Erythroblast (primary cell): ENCODE data around the gene FOXF1.

Experiments used
- DNase-seq, 2 experiments: peaks; one replicate each; lab custom pipeline; 2025; lab: John Stamatoyannopoulos, UW
- GATA1 ChIP-seq: IDR thresholded peaks from 2 replicates; pipeline ENCODE4 v1.6.1; 2011; ENCODE audit warnings: low read depth, mild to moderate bottlenecking, control low read depth, low read length, moderate library complexity
- POLR2A ChIP-seq: IDR thresholded peaks from 2 replicates; pipeline ENCODE4 v1.6.1; 2011; ENCODE audit warnings: mild to moderate bottlenecking, low read length

FOXF1 gene

DNA sequence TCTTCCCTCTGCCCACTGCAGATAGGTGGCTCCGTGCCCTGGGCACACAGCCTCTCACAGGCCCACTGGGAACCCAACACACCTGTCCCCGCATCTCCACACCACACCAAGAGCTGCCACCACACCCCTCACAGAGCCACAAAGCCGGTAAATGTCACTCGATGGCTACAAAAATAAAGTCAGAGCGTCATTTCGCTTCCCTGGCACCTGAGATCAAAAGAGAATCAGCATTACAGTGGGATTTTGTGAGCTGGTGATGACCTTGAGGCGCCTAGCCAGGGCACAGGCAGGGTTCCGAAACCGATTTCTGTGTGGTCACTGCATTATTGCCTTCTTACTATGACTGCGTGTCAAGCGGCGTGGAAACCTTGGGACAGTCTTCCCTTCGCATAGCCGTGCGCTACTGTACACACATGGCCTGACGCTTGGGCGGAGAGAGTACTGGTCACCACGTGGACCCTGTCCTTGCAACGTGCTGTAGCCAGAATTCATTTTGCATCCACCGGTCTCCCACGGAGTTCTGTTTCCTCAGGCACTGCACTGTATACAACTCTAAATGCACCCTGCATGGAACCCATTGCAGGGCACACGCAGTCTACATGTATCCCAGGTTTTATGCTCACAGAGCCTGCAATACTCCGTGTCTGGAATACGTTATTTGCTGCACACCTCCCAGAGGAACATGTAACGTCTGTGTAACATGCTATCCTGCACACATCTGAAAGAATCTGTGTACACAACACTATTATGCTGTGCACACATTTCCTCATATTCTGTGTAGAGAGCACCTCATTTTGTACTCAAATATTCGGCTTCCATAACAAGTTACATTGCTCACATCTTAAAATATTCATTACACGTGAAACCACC lies 5.8 kb upstream of the FOXF1 start:
- TF ChIP-seq GATA1 (no peak), POLR2A (no peak)
- no peak for DNase-seq

- no peak for DNase-seq
- TF ChIP-seq POLR2A: no peak
- no peak for TF ChIP-seq GATA1
These were observed 5.0 kb upstream of the FOXF1 start for GRCh38 chr16:86505185-86505898.

DNA sequence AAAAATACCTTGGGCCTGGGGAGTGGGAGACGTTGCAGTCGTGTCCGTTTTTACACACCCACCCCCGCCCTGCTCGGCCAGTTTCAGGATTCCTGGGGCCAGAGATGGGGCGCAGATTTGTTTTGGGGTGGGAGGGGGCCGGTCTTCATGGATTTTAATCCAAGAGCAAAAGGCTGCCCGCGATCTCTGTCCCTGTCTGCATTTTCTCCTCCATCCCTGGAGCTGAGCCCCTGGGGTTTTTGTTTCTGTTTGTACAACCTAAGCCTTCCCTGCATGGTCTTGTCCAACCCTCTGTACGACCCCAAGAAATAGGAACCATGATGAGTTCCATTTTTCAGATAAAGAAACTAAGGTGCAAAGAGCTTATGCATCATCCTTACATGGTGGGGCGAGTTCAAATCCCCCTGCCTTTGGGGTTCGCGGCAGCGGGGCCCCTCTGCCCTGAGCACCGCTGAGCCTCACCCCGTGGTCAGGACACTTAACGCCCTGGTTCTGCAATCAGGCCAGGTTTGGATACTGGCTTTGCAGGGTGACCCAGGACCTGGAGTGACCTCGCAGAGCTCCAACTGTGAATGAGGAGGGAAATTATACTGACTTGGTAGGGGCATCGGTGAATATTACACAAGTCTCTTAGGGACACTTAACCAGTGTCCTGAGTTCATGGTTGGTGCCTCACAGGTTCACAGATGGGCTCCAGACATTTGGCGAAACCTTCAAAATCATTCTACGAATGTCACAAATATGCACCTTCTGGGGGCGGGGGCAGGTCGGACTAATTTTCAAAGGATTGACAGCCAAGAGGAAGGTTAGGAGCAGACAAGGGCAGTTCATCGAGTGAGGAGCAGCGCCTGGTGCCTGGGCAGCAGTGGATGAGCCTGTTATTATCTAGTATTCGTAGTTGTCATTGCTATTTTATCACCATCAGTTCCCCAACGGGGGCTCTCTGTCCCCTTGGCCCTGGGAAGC lies 4.1 kb upstream of the FOXF1 start:
- TF ChIP-seq POLR2A: no peak
- no peak for TF ChIP-seq GATA1
- DNase-seq: no peak

- DNase-seq: no peak
These were observed 2.9 kb upstream of the FOXF1 start for GRCh38 chr16:86507173-86508027.

DNA sequence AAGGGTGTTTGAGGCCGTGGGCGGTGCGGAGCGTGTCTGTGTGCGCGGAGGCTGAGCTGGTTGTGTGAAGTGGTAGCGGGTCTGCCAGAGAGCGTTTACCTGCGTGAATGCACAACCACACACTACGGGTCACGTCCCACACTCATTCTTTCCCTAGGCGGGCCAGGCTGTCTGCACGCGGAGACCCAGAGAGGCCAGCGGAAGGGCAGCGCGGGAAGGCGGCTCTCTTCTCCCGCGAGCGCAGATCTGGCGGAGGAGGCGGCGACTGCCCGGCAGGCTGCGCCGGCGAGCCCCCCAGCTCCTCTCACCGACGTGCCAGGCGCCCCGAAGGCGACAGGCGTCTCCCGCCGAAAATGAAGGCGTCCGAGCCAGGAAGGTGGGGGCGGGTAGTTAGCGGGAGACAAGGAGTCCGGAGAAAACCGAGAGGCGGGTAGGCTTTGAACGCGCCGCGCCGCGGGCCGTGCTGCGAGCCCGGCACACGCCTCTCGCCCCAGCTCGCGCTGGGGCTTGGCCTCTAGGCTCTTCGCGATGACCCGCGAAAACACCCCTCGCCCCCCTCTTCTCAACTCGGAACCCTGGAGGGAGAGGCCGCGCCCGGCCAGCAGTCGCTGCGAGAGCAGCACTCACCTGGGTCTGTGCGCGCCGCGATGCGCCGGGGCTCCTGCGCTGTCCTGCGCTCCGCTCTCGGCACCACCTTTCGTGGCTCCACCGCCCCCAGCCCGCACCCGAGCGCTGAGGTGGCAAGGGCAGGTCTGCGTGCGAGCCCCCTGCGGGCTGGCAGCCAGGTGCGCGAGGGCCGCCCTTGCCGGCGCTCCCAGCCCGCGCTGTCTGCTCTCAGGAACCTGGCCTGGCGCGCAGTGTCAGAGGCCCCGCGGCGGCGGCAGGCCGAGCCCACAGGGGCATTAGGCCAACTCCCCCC lies 2.0 kb upstream of the FOXF1 start:
- no peak for TF ChIP-seq GATA1
- TF ChIP-seq POLR2A: no peak
- no peak for DNase-seq

More at GRCh38 chr16:86507173-86508027, 2.9 kb upstream of the FOXF1 start:
- no peak for TF ChIP-seq GATA1
- TF ChIP-seq POLR2A: no peak

DNA sequence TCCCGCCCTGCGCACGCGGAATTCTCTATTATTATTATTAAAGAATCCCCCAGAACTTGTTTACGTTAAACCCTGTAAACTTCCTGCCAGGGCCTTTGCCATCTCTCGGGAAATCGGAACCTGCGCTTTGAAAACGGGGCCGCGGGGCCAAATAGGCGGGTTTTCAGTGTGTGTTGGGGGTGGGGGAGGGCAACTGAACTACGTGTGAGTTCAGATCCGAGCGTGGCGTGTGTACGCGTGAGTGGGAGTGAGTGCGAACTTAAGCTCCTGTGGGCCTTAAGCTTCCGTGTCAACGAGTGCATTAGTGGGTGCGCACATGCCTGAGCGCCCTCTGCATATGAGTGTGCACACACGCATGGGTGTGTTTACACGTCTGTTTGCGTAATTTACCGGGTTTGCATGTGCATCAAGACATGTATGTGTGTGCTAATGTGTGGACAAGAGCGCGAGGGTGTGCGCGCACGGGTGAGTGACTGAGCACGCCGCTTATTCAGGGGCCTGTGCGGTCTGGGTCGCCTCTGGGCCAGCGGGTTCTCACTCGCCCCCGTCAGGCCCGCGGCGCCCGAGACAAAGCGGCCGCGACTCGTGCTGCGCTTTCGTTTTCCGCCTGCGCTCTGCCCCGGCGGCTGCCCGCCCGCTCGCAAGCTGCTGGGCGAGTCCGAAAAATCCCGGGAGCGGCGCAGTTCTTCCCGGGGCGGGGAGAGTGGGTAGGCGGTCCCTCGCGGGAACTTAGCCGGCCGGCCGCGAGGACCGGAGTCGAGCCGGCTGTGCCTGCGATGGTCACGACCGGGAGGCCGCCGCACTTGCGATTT lies 1.2 kb upstream of the FOXF1 start:
- no peak for DNase-seq
- TF ChIP-seq GATA1 (no peak), POLR2A (no peak)

DNA sequence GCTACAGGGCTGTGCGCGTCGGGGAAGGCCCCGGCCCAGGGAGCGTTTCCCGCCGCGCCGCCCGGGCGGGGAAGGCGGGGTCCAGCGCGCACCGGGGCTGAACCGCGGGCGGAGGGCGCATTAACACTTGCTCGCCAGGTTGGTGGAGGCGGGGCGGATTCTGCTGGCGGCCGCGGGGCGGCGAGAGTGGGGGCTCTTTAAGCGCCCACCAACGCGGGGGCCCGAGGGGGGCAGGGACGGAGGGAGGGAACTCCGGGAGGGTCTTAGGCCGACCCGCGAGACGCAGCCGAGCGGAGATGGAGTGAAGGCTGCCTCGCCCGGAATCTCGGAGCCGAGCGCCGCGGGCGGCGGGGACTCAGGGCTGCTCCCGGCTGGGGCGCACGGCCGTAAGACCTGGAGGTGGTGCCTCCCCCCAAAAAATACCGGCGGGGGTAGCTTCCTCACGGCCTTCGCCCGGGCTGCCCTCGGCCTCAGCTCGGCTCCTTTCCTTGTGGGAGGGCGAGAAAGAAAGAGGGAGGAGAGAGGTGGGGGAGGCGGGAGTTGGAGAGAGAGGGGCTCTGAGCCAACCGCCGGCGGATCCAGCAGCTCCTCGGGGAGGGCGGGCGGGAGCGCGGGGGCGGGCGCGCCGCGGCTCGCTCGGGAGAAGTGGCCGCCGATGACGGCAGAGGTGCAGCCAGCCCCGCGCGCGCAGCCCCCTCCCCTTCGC lies 415 bp upstream of the FOXF1 start:
- TF ChIP-seq POLR2A (no peak), GATA1 (no peak)
- no peak for DNase-seq

GRCh38 chr16:86511317-86512161 lies 1.2 kb downstream of the FOXF1 start:
- TF ChIP-seq POLR2A (no peak), GATA1 (no peak)
- DNase-seq: no peak

DNA sequence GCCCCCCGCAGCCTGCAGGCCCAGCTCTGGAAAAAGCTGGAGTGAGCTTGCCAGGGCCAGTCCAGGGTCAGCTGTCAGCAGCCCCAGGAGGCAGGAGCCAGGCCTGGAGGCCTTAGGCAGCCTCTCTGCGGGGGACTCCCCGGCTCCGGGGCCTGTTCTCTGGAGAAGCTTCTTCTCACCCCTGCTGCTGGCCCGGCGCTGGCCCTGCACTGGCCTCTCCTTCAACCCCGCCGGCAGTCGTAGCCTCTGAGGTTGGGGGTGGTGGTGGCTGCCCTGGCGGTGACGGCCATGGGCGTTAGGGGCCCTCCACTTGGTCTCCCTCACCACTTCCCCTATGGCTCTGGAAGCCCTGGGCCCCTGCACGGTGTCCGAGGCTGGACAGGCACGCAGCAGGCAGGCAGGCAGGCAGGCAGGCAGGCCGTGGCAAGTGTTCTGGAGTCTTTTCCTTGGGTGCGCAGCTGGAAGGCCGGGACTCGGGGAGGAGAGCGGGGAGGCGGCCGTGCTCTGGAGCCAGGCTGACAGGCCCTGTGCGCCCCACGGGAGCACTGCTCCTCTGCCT lies 2.1 kb downstream of the FOXF1 start:
- TF ChIP-seq GATA1 (no peak), POLR2A (no peak)
- DNase-seq: no peak
